NOMO-1 treated with DMSO at 0.1 percent for 48 hours (cell line): ENCODE data around the gene PSMA5.
"Not testable (repeated sequence)": the region's sequence is repeated elsewhere in the genome, so short reads cannot be mapped to it uniquely, and the experiment has no call there.

Experiments
- DNase-seq: peaks from one replicate; lab custom pipeline; 2025; ENCODE audit not compliant: unreplicated experiment; lab: John Stamatoyannopoulos, UW

Gene PSMA5

GRCh38 chr1:109433322-109433721, 7.1 kb upstream of the PSMA5 start:
- DNase-seq: no peak

- DNase-seq: no peak
Measured at GRCh38 chr1:109432336-109432735, 6.1 kb upstream of the PSMA5 start.

DNA sequence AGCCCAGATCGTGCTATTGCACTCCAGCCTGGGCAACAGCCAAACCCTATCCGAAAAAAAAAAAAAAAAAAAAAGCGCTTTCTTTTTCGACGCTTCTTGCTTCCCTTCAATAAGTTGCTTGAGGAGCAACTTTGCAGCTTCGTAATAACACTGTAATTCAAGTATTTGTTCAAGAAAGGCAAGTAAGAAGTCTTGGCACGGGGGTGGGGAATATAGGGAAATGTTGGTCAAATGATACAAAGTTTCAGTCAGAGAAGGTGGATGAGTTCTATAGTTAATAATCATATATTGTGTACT, 871 bp upstream of the PSMA5 start:
- DNase-seq: no peak

GRCh38 chr1:109425391-109426280, 612 bp downstream of the PSMA5 start:
- peak; percentile 77 for DNase-seq

- no peak for DNase-seq
Measured at GRCh38 chr1:109423498-109423897, 2.8 kb downstream of the PSMA5 start.

DNA sequence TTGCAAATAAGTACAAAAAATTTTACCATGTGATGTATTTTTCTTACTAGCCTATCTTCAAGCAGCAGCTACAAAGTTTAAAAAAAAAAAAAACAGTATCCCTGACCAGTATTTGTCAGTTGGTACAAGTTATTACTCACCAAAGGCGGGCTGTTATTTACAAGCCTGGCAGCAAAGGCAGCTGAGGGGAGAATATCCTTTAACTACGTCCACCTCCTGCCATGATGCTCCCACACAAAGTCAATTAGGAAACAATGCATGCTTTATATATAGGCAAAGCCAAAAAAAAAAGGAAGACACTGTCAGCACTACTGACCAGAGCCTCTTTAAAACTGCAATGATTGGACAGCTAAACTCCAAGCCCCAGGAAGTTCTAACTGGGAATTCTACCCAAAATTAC, 13.7 kb downstream of the PSMA5 start:
- DNase-seq: no peak

- no peak for DNase-seq
Measured at GRCh38 chr1:109404838-109405237, 21.4 kb downstream of the PSMA5 start.

- no peak for DNase-seq
Measured at GRCh38 chr1:109402025-109402424, 24.2 kb downstream of the PSMA5 start.

GRCh38 chr1:109400035-109400655, 26.1 kb downstream of the PSMA5 start:
- DNase-seq: no peak

- DNase-seq: peak; percentile 54
Measured at GRCh38 chr1:109399326-109399957, 26.8 kb downstream of the PSMA5 start.

DNA sequence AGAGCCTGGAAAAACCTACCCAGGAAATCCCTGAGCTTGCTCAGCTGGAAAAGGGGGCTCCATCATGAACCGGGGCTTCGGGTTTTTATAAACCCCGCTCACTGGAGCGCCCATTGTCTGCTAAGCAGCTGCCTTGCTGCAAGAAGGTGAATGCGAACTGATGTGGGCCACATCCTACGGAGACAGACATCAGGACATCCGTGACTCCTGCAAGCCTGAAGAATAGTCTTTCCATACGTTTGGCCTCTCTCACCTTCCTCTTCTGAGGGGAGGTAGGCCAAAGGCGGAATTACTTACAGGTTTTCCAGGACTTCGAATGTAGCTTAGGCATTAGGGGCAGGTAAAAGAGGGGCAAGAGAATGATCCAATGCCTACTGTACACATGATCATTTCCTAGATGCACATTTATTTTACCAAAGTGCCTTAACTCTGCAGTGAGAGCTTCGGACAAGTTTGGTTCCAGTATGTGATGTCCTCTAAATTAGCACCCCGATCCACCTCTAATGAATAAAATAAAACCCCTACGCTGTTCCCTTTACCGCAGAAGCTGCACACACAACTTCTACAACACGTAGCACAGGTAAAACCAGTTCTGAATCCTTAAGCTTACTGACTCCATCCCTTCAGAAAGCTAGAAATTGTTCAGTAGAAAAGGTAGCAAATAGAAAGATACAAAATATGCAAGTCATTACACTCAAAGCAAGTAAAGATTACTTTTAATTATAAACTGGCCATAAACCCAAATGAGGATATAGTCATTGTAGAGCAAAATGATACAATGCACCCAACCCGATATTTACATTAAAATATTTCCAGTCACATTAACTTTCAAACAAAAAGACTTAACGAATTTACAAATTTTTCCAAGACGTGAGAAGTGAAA, 27.7 kb downstream of the PSMA5 start:
- DNase-seq: no peak

DNA sequence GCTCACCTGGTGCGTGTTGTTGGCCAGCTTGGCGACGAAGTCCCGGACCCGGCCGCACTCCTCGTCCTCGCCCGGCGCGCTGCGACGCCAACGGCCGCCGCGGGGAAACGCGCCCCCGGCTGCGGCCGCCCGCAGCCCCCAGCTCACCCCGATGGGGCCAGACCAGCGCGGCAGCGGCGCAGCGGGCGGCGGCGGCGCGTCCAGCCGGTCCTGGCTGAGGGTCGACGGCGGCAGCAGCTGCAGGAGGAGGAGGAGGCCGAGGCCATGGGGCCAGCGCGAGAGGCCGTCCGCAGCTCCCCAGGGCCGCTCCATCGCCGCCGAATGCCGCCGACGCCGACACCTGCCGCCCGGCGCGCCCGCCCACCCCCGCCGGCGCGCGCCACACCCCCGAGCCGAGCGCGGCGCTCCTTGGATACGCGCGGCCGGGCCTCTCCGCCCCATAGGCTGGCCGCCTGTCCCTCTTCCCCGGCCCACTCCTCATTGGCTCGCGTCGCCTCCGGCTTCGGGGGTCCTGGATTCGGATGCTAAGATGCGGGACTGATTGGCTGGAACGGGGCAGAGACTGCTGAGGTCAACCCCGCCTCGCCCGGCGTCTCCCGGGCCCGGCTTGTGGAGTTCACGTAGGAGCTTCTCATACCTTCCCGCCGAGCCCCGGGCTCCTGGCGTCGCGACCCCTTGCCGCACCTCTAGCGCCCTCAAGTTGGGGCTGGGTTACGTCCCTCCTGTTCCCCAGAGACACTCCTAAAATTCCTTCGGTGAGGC, 28.5 kb downstream of the PSMA5 start, which contains the start of gene SORT1:
Gene SORT1, minus strand, starts transcription at position 338 of the 762 bp plus-strand sequence. Its CDS starts 26 bp downstream, at position 312.
- DNase-seq: peak; percentile 81

- DNase-seq: peak; percentile 26
Measured at GRCh38 chr1:109396871-109397580, 29.2 kb downstream of the PSMA5 start.

GRCh38 chr1:109396513-109396839, 29.8 kb downstream of the PSMA5 start:
- no peak for DNase-seq

DNA sequence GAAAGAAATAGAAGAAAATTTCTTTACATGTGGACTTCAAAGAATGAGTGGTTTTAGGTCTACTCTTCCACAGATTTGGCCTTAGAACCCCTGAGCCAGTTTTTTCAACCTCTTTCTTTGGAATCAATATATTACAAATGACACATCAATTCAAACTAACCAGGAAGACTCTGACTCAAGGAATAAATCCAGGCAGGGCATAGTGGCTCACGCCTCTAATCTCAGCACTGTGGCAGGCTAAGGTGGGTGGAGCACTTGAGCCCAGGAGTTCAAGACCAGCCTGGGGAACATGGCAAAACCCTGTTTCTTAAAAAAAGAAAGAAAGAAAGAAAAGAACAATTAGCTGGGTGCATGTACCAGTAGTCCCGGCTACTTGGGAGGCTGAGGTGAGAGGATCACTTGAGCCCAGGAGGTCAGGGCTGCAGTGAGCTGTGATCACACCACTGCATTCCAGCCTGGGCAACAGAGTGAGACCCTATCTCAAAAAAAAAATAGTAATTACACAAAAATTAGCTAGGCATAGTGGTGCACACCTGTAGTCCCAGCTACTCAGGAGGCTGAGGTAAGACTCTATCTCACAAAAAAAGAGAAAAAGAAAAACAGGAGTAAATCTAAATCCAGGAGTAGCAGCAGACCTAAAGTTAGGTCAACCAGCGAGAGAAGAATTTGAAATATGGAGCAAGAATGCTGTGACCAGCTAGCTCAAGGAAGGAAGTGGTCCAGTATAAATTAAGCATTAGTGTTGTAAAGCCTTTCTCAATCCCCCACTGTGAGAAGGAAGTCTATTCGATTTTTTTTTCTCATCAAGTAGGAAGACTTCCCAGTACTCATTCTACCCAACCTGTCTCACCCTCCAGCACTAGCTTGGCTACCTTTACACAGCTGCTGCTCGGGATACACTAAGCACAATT, 30.4 kb downstream of the PSMA5 start:
- DNase-seq: peak; percentile 91

DNA sequence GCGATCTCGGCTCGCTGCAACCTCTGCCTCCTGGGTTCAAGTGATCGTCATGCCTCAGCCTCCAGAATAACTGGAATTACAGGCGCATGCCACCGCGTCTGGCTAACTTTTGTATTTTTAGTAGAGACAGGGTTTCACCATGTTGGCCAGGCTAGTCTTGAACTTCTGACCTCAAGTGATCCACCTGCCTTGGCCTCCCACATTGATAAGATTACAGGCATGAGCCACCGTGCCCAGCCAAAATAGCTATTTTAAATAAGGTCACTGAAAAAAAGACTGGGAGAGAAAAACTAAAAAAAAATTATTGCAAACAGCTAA, 31.0 kb downstream of the PSMA5 start:
- DNase-seq: not testable (repeated sequence)

DNA sequence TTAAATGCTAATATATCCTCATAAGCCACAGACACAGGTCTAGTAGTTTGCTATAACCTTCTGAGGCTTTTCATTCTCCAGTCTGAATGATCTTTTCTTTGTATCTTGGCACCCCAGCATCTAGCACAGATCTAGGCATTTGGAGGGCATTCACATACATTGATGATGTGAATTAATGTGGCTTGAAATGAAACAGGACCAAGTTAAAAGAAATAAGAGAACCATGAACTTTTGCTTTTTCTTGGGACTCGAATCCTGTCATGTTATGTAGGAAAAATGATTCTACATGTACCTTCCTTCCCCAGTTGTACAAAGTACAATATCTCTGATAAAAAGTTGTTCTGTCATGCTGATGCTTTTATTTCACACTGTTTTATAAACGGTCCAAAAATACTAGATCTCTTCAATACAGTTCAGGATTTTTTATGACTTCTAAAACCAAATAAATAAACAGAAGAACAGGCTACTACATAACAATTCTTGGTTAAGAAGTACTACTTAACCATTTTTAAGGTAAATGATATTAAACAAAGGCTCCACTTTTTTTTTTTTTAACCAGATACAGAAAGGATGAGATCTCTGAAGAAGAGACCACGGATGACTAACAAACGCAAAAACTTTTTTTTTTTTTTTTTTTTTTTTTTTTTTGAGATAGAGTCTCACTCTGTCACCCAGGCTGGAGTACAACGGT, 31.5 kb downstream of the PSMA5 start:
- DNase-seq: no peak

DNA sequence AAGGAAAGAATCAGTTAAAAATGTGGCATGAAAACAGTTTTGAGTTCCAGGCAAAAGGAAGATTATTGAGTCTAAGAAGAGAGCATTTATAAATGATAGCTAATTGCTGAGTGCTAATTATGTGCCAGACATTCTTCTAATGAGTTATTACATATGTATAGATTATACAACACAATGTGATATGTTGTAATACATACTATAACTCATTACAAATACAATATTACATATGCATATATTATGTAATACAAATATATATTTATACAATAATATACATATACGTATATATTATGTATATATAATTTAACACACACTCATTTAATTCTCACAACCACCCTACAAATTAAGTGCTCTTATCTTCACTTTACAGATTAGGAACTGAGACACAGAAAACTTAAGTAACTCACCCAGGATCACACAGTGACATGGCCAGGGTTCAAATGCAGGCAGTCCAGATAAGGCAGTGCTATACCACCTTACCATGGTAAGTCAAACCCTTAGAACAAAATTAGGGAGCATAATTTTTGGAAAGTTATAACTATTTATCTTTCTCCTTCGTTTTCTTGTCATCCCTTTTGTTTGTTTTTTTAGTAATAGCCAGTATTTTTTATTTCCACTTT, 32.5 kb downstream of the PSMA5 start:
- DNase-seq: no peak
